ENCODE data around the gene AARS2.

- TF ChIP-seq POLR2A (IDR thresholded peaks at IDR 0.05) (no peak), CTCF (IDR thresholded peaks at IDR 0.05) (no peak)
These were observed 58.7 kb downstream of the AARS2 start for GRCh38 chr6:44254191-44255104.
